Liver (tissue), 9 donors: ENCODE measurements around the gene IPO9. TPM values are rescaled to one million over a fixed set of nuclear protein-coding genes. Genes with fewer than 3 reads are reported as not detected.

Source experiments
- DNase-seq: peaks from one replicate; pipeline ENCODE4 v3.0.0-alpha.2; 2017; ENCODE audit warnings: low spot score
- H3K27ac ChIP-seq, 2 donors: one replicate each; pipeline ENCODE4 v1.7.0; 2013; ENCODE audit warnings: inconsistent platforms in 2 of 2, low read length in 2 of 2, control low read depth in 1 of 2, low read depth in 1 of 2, mild to moderate bottlenecking in 1 of 2
- H3K27me3 ChIP-seq, 4 donors: one replicate each; pipeline versions ENCODE4 v1.6.1 to v1.7.0; 2013; ENCODE audit warnings: low read length in 3 of 4, inconsistent platforms in 1 of 4, mild to moderate bottlenecking in 1 of 4, moderate library complexity in 1 of 4; ENCODE audit not compliant: control insufficient read depth in 4 of 4, insufficient read depth in 4 of 4
- H3K36me3 ChIP-seq, 4 donors: one replicate each; pipeline versions ENCODE4 v1.6.1 to v1.7.0; 2013; ENCODE audit warnings: low read length in 3 of 4, mild to moderate bottlenecking in 3 of 4, low read depth in 1 of 4, moderate library complexity in 1 of 4; ENCODE audit not compliant: control insufficient read depth in 4 of 4, insufficient read depth in 3 of 4
- H3K4me1 ChIP-seq, 4 donors: one replicate each; pipeline versions ENCODE4 v1.6.1 to v1.7.0; 2013; ENCODE audit warnings: low read length in 3 of 4, mild to moderate bottlenecking in 3 of 4, moderate library complexity in 1 of 4; ENCODE audit not compliant: control insufficient read depth in 4 of 4, insufficient read depth in 4 of 4
- H3K4me3 ChIP-seq, 3 donors: one replicate each; pipeline versions ENCODE4 v1.6.1 to v1.7.0; 2013; ENCODE audit warnings: low read length in 3 of 3, control low read depth in 1 of 3, low read depth in 1 of 3, mild to moderate bottlenecking in 1 of 3
- H3K9ac ChIP-seq, 2 donors: one replicate each; pipeline ENCODE4 v1.7.0; 2013; ENCODE audit warnings: low read length in 2 of 2, mild to moderate bottlenecking in 2 of 2, moderate library complexity in 2 of 2, control low read depth in 1 of 2, low read depth in 1 of 2
- H3K9me3 ChIP-seq, 4 donors: one replicate each; pipeline versions ENCODE4 v1.6.1 to v1.7.0; 2013; ENCODE audit warnings: low read length in 3 of 4; ENCODE audit not compliant: control insufficient read depth in 4 of 4
- ATF3 ChIP-seq: IDR thresholded peaks from 2 replicates; pipeline ENCODE4 v1.6.1; 2016; ENCODE audit warnings: antibody characterized with exemption
- FOXA1 ChIP-seq: IDR thresholded peaks from 2 replicates; pipeline ENCODE4 v1.6.1; 2016; ENCODE audit warnings: antibody characterized with exemption
- FOXA2 ChIP-seq: IDR thresholded peaks from 2 replicates; pipeline ENCODE4 v1.6.1; 2016; ENCODE audit warnings: antibody characterized with exemption
- GABPA ChIP-seq, 2 donors: IDR thresholded peaks in 1 of 2; conservative IDR thresholded peaks in 1 of 2; 2 replicates each; pipeline ENCODE4 v1.6.1; 2016; ENCODE audit warnings: antibody characterized with exemption in 2 of 2, mild to moderate bottlenecking in 1 of 2, moderate library complexity in 1 of 2
- HNF4A ChIP-seq, 2 donors: conservative IDR thresholded peaks; 2 replicates each; pipeline ENCODE4 v1.6.1; 2016; ENCODE audit warnings: antibody characterized with exemption in 2 of 2, mild to moderate bottlenecking in 2 of 2
- HNF4G ChIP-seq: IDR thresholded peaks from 2 replicates; pipeline ENCODE4 v1.6.1; 2016; ENCODE audit warnings: antibody characterized with exemption
- JUND ChIP-seq, 2 donors: IDR thresholded peaks; 2 replicates each; pipeline ENCODE4 v1.6.1; 2016; ENCODE audit warnings: antibody characterized with exemption in 2 of 2
- MAX ChIP-seq: IDR thresholded peaks from 2 replicates; pipeline ENCODE4 v1.6.1; 2016; ENCODE audit warnings: antibody characterized with exemption
- NR2F2 ChIP-seq: IDR thresholded peaks from 2 replicates; pipeline ENCODE4 v1.6.1; 2016; ENCODE audit warnings: antibody characterized with exemption
- RAD21 ChIP-seq, 2 donors: IDR thresholded peaks; 2 replicates each; pipeline ENCODE4 v1.6.1; 2016; ENCODE audit warnings: antibody characterized with exemption in 2 of 2, mild to moderate bottlenecking in 2 of 2
- REST ChIP-seq: IDR thresholded peaks from 2 replicates; pipeline ENCODE4 v1.6.1; 2016; ENCODE audit warnings: antibody characterized with exemption, mild to moderate bottlenecking
- TAF1 ChIP-seq: conservative IDR thresholded peaks from 2 replicates; pipeline ENCODE4 v1.6.1; 2016; ENCODE audit warnings: antibody characterized with exemption, mild to moderate bottlenecking
- YY1 ChIP-seq: IDR thresholded peaks from 2 replicates; pipeline ENCODE4 v1.6.1; 2016; ENCODE audit warnings: antibody characterized with exemption, mild to moderate bottlenecking
- whole genome bisulfite sequencing: extraction: QIAGEN DNeasy Blood & Tissue Kit; methylation state at CpG from one replicate; pipeline ENCODE4 v1.1.7; 2013; 5-methylcytosine and 5-hydroxymethylcytosine counted together
- polyA plus RNA-seq, 2 donors: library from polyadenylated mRNA; stranded (reverse) in 1 of 2; unstranded in 1 of 2; fragments of 200-250 nt in 1 of 2; fragments of >200 nt in 1 of 2; fragmentation: Nextera tagmentation in 1 of 2; extraction: Ambion mirVana in 1 of 2; gene quantifications; one replicate each; pipeline versions ENCODE4 v1.2.1 to v1.2.3, GENCODE V29; 2013 to 2015
- total RNA-seq, 2 donors: library from RNA; depleted of rRNA; stranded (reverse); fragments of >200 nt; gene quantifications; one replicate each; pipeline ENCODE4 v1.2.3, GENCODE V29; 2014
- TF ChIP-seq, protein P1 (sequence below): fragments of 150-350 bp; IDR thresholded peaks from 2 replicates; pipeline ENCODE4 v1.5.1; 2017; ENCODE audit warnings: improper control_type of control experiment, low read depth, low read length; ENCODE audit not compliant: missing input control
- TF ChIP-seq, protein P2 (sequence below): IDR thresholded peaks from 2 replicates; pipeline ENCODE4 v1.6.1; 2016; ENCODE audit warnings: antibody characterized with exemption
- donor health status: healthy.
- donor health status: healthy.
- donor health status: healthy.
- donor health status: healthy.
- donor health status: healthy.

The IPO9 gene
- total and polyA plus RNA-seq, 4 donors = 6.6 to 22.1 (median 13.6) TPM

DNA sequence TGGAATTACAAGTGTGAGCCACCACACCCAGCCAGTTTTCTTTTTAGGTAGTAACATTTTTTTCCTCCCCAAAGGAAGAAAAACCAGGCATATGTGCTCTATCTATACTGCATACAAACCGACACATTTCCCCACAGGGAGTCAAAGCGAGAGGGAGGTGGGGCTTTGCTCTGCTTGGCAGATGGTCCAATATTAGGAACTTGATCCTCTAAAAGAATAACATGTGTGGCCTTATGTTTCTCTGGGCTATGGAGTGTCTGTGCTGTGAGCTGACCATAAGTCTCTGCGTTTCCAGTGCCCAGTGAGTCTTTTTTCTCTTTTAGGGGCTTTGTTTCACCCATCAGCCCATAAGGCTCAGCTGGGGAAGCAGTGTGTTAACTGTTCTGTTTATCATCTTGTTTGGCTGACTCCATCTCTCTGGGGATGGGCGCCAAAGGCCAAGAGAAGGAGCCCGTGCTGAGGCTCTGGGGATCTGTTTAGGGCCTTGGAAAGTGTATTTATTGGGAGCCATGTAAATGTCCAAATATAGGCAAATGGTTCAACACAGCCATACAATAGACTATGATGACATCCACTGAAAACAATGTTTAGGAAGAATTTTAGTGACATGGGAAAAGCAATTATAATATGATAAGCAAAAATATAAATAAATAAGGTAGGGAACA lies 97.2 kb downstream of the IPO9 start:
- WGBS = 84% methylated on average over 5 of the region's 5 CpGs

More for the DNA sequence above, 97.2 kb downstream of the IPO9 start:
- H3K27ac ChIP-seq = no peak overlapping the region
- H3K4me3 ChIP-seq = no peak overlapping the region
- no peak for TF ChIP-seq NR2F2
- TF ChIP-seq HNF4A (conservative IDR thresholded peaks at IDR 0.05) = no peak
- no peak for TF ChIP-seq FOXA2
- TF ChIP-seq MAX = no peak
- no peak for TF ChIP-seq HNF4G
- TF ChIP-seq FOXA1 = no peak
- TF ChIP-seq, protein P1, sequence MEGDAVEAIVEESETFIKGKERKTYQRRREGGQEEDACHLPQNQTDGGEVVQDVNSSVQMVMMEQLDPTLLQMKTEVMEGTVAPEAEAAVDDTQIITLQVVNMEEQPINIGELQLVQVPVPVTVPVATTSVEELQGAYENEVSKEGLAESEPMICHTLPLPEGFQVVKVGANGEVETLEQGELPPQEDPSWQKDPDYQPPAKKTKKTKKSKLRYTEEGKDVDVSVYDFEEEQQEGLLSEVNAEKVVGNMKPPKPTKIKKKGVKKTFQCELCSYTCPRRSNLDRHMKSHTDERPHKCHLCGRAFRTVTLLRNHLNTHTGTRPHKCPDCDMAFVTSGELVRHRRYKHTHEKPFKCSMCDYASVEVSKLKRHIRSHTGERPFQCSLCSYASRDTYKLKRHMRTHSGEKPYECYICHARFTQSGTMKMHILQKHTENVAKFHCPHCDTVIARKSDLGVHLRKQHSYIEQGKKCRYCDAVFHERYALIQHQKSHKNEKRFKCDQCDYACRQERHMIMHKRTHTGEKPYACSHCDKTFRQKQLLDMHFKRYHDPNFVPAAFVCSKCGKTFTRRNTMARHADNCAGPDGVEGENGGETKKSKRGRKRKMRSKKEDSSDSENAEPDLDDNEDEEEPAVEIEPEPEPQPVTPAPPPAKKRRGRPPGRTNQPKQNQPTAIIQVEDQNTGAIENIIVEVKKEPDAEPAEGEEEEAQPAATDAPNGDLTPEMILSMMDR = no peak
- TF ChIP-seq REST = no peak
- no peak for TF ChIP-seq RAD21 (IDR thresholded peaks at IDR 0.05)
- no peak for TF ChIP-seq GABPA (IDR thresholded peaks at IDR 0.05 in 1 of 2, conservative IDR thresholded peaks at IDR 0.05 in 1 of 2)
- TF ChIP-seq YY1 = no peak
- TF ChIP-seq, protein P2, sequence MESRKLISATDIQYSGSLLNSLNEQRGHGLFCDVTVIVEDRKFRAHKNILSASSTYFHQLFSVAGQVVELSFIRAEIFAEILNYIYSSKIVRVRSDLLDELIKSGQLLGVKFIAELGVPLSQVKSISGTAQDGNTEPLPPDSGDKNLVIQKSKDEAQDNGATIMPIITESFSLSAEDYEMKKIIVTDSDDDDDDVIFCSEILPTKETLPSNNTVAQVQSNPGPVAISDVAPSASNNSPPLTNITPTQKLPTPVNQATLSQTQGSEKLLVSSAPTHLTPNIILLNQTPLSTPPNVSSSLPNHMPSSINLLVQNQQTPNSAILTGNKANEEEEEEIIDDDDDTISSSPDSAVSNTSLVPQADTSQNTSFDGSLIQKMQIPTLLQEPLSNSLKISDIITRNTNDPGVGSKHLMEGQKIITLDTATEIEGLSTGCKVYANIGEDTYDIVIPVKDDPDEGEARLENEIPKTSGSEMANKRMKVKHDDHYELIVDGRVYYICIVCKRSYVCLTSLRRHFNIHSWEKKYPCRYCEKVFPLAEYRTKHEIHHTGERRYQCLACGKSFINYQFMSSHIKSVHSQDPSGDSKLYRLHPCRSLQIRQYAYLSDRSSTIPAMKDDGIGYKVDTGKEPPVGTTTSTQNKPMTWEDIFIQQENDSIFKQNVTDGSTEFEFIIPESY = no peak
- no peak for TF ChIP-seq TAF1
- TF ChIP-seq JUND (IDR thresholded peaks at IDR 0.05) = no peak
- TF ChIP-seq ATF3 = no peak
- no peaks in the 10 kb centered on the region for H3K4me1 ChIP-seq
- no peak for DNase-seq
- H3K27me3 ChIP-seq = no peaks in the 10 kb centered on the region
- no peak overlapping the region for H3K9ac ChIP-seq
- no peaks in the 10 kb centered on the region for H3K36me3 ChIP-seq
- no peaks in the 10 kb centered on the region for H3K9me3 ChIP-seq
